22Rv1 (cell line): ENCODE data around the gene C1QTNF1.

Experiments
- ZFX ChIP-seq: fragments of 450-650 bp; IDR thresholded peaks from 2 replicates; pipeline ENCODE4 v1.6.1; 2017; ENCODE audit warnings: antibody characterized with exemption, borderline replicate concordance
- TF ChIP-seq, protein P1 (sequence below): fragments of 450-650 bp; IDR thresholded peaks from 2 replicates; pipeline ENCODE4 v1.5.1; 2017; ENCODE audit warnings: mild to moderate bottlenecking

- TF ChIP-seq, protein P1, sequence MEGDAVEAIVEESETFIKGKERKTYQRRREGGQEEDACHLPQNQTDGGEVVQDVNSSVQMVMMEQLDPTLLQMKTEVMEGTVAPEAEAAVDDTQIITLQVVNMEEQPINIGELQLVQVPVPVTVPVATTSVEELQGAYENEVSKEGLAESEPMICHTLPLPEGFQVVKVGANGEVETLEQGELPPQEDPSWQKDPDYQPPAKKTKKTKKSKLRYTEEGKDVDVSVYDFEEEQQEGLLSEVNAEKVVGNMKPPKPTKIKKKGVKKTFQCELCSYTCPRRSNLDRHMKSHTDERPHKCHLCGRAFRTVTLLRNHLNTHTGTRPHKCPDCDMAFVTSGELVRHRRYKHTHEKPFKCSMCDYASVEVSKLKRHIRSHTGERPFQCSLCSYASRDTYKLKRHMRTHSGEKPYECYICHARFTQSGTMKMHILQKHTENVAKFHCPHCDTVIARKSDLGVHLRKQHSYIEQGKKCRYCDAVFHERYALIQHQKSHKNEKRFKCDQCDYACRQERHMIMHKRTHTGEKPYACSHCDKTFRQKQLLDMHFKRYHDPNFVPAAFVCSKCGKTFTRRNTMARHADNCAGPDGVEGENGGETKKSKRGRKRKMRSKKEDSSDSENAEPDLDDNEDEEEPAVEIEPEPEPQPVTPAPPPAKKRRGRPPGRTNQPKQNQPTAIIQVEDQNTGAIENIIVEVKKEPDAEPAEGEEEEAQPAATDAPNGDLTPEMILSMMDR, result no peak
- no peak for TF ChIP-seq ZFX
Measured at GRCh38 chr17:79034931-79035485, 11.0 kb downstream of the C1QTNF1 start.
